ENCODE data around the gene ADCY6.

Gene ADCY6

GRCh38 chr12:48815126-48816110 is 26.5 kb upstream of the ADCY6 start:
- DNase-seq = peak; percentile 49

GRCh38 chr12:48814262-48815125 is 25.6 kb upstream of the ADCY6 start:
- peak; percentile 35 for DNase-seq

GRCh38 chr12:48813465-48814261 is 24.8 kb upstream of the ADCY6 start:
- DNase-seq = no peak

GRCh38 chr12:48812389-48812788 is 23.5 kb upstream of the ADCY6 start:
- no peak for DNase-seq

GRCh38 chr12:48811437-48812090 is 22.7 kb upstream of the ADCY6 start:
- no peak for DNase-seq

GRCh38 chr12:48810903-48811431 is 22.1 kb upstream of the ADCY6 start:
- no peak for DNase-seq

- no peak for DNase-seq
Measured at GRCh38 chr12:48807981-48808380, 19.1 kb upstream of the ADCY6 start.

- no peak for DNase-seq
Measured at GRCh38 chr12:48803675-48804074, 14.8 kb upstream of the ADCY6 start.

- no peak for DNase-seq
Measured at GRCh38 chr12:48800971-48801370, 12.1 kb upstream of the ADCY6 start.

GRCh38 chr12:48800457-48800856 is 11.6 kb upstream of the ADCY6 start:
- DNase-seq = no peak

GRCh38 chr12:48796976-48797375 is 8.1 kb upstream of the ADCY6 start:
- DNase-seq = no peak

- DNase-seq = peak; percentile 43
Measured at GRCh38 chr12:48795550-48796455, 6.9 kb upstream of the ADCY6 start.

- DNase-seq = no peak
Measured at GRCh38 chr12:48794870-48795269, 6.0 kb upstream of the ADCY6 start.

GRCh38 chr12:48793696-48794095 is 4.8 kb upstream of the ADCY6 start:
- DNase-seq = no peak

GRCh38 chr12:48789858-48790326 is 1.0 kb upstream of the ADCY6 start:
- DNase-seq = no peak

GRCh38 chr12:48788524-48788853 is 400 bp downstream of the ADCY6 start:
- no peak for DNase-seq

- no peak for DNase-seq
Measured at GRCh38 chr12:48787791-48788523, 932 bp downstream of the ADCY6 start.

- no peak for DNase-seq
Measured at GRCh38 chr12:48786591-48787544, 2.0 kb downstream of the ADCY6 start.

GRCh38 chr12:48783432-48783831 is 5.5 kb downstream of the ADCY6 start:
- DNase-seq = no peak

Measured in NCI-H1105 (cell line).